ENCODE data around the gene BNIPL. TPM values are rescaled to one million over a fixed set of nuclear protein-coding genes. Genes with fewer than 3 reads are reported as not detected.

The BNIPL gene
- total and polyA plus RNA-seq, 2 of the 8 experiments (the other 6 are each of a cell fraction or from before 2014, with no cell fraction given): 2.4 to 3.3 TPM

DNA sequence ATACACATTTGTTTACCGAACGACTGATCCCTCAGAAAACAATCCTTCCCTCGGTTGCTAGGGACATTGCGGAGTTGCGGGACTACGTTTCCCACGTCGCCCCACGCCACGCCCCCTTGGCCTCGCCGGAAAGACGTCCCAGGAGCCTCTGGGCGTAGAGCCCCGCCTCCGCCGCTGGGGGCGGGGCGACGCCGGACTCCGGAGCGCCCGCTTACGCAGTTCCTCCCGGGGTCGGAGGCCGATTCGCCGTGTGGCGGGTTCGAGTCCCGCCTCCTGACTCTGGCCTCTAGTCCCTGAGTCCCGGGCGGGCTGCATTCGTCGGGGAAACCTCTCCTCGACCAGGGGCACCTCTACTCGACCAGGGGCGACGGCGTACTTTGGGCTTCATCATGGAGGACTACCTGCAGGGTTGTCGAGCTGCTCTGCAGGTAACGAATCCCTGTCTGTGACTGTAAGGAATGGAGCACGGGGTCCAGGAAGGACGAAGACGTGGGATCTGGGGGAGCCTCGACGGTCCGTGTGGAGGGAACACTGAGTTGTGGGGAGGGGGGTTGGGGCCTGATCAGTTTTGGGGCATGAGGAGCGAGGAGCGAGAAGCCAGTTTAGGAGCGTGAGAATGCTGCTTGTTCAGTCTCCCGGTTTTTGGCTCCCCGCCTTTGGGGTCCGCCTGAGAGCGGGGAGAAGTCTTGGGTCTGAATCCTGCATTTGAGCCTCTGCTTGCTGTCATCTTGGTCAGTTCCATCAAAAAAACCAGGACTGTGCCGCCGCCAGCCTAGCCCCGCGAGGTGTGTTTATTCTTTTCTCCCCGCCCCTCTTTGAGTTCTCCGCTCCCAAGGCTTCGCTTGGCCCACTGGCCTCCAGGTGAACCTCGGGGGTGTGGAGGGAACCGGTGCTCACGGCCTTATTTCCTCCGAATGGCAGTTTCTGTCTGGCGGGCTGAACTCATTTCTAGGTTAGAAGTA, 27.9 kb upstream of the BNIPL start, which contains the start of gene PRUNE1:
Gene PRUNE1 (plus strand): TSS at position 206 of the 962 bp plus-strand sequence. CDS start 184 bp downstream, at position 390.
- ChIA-PET CTCF (ENCODE audit: partially characterized antibody) (no interaction called here), POLR2A (ENCODE audit: partially characterized antibody) (no interaction called here)
- Histone ChIP-seq H3K23me2 (ENCODE audit: low read depth, low read length) (peaks cover 5% of the 10 kb centered on the region), H2BK20ac (ENCODE audit: low read length) (0 out of 2 replicates have a peak within 1 kb of the TSS, but pooled peaks have one; percentile 3), H4K91ac (replicated peaks; ENCODE audit: insufficient read length, low read length) (peak within 1 kb of the TSS; percentile 12), H3K27ac (ENCODE audit: low read depth, low read length) (peak within 1 kb of the TSS; percentile 53), H3K4ac (replicated peaks; ENCODE audit: insufficient read length, low read depth, low read length) (no peak within 1 kb of the TSS), H3K4me2 (ENCODE audit: insufficient read depth in 1 of 2, low read depth in 2 of 2, low read length in 2 of 2) (peak within 1 kb of the TSS; percentile 66 to 87), H3K56ac (replicated peaks; ENCODE audit: insufficient read length, low read depth, low read length) (no peak within 1 kb of the TSS), H4K5ac (ENCODE audit: insufficient read length, low read depth, low read length) (peak within 1 kb of the TSS; percentile 69), H4K20me1 (replicated peaks in 1 of 2; ENCODE audit: control insufficient read depth in 1 of 2, insufficient read depth in 2 of 2, low read length in 2 of 2) (no peaks in the 10 kb centered on the region), H2BK120ac (replicated peaks; ENCODE audit: low read depth, low read length) (no peak within 1 kb of the TSS), H2BK15ac (ENCODE audit: low read length) (no peak within 1 kb of the TSS; the same call in 1 of the 2 replicates), H3K4me1 (replicated peaks in 1 of 4; ENCODE audit: control insufficient read depth in 3 of 4, insufficient read depth in 4 of 4, low read length in 3 of 4) (peaks cover 9 to 12% (median 9%) of the 10 kb centered on the region in 4 experiments; a peak in 6 of 7 replicates), H3K9me3 (ENCODE audit: insufficient read depth in 2 of 2, low read depth in 1 of 2, low read length in 1 of 2) (no peaks in the 10 kb centered on the region), H3K23ac (ENCODE audit: insufficient read length) (no peak within 1 kb of the TSS), H2AFZ (ENCODE audit: low read length) (peak within 1 kb of the TSS; percentile 89), H3K4me3 (ENCODE audit: extremely low read depth in 1 of 4, insufficient read depth in 2 of 4, low read depth in 3 of 4, low read length in 4 of 4) (peak within 1 kb of the TSS; percentile 77 to 94 (median 86)), H3K14ac (ENCODE audit: insufficient read length) (no peak within 1 kb of the TSS), H3K79me2 (ENCODE audit: control insufficient read depth in 1 of 2, insufficient read depth in 2 of 2, low read length in 2 of 2) (peaks cover 0 to 5% of the 10 kb centered on the region in 2 experiments; a peak in 2 of 4 replicates), H3K18ac (ENCODE audit: extremely low read depth, low read length) (peak within 1 kb of the TSS; percentile 64; the same call in 1 of the 2 replicates), H3K79me1 (ENCODE audit: low read depth, low read length) (no peaks in the 10 kb centered on the region), H4K8ac (ENCODE audit: extremely low read depth, insufficient read depth, low read length) (peak within 1 kb of the TSS; percentile 74), H3K27me3 (replicated peaks in 1 of 4; ENCODE audit: control insufficient read depth in 3 of 4, extremely low read depth in 1 of 4, insufficient read depth in 3 of 4, low read length in 3 of 4) (no peaks in the 10 kb centered on the region), H2BK5ac (ENCODE audit: low read depth, low read length) (peak within 1 kb of the TSS; percentile 38; the same call in 1 of the 2 replicates), H3K9ac (replicated peaks in 1 of 4; ENCODE audit: extremely low read depth in 1 of 4, low read depth in 3 of 4, low read length in 3 of 4) (peak within 1 kb of the TSS; percentile 51 to 80 (median 66)), H2AK5ac (ENCODE audit: low read depth, low read length) (no peak within 1 kb of the TSS; the same call in 1 of the 2 replicates), H2BK12ac (ENCODE audit: low read depth, low read length) (peak within 1 kb of the TSS; percentile 33), H3K36me3 (ENCODE audit: control insufficient read depth in 2 of 4, insufficient read depth in 4 of 4, low read length in 3 of 4) (no peaks in the 10 kb centered on the region)
- FAIRE-seq (peak; percentile 7), DNase-seq (ENCODE audit: low read depth in 1 of 2, low spot score in 2 of 2) (peak; percentile 91 to 97)
- 2% methylated on average over 69 of the region's 69 CpGs; no CpG with 5 or more reads in 1 of the 2 experiments for WGBS, 2 experiments (ENCODE audit: extremely low coverage in 1 of 2, insufficient coverage in 1 of 2, insufficient read length in 1 of 2, insufficient replicate concordance in 2 of 2, low coverage in 1 of 2, low lambda C conversion rate in 2 of 2, missing lambda C conversion rate in 1 of 2)
- peak; percentile 51 for TF ChIP-seq SIX5 (IDR thresholded peaks at IDR 0.05; ENCODE audit: low read depth, low read length)
- TF ChIP-seq BRCA1 (IDR thresholded peaks at IDR 0.05; ENCODE audit: low read depth, low read length): no peak
- peak; percentile 45 for TF ChIP-seq TBP (IDR thresholded peaks at IDR 0.05; ENCODE audit: low read depth, low read length)
- no peak for TF ChIP-seq BCL11A (IDR thresholded peaks at IDR 0.05; ENCODE audit: low read depth in 2 of 2, low read length in 2 of 2)
- no peak for TF ChIP-seq CBX8 (IDR thresholded peaks at IDR 0.05; ENCODE audit: borderline replicate concordance, low read depth, low read length)
- TF ChIP-seq RNF2 (IDR thresholded peaks at IDR 0.05; ENCODE audit: borderline replicate concordance, low read depth, low read length, missing control alignments, poor library complexity, severe bottlenecking): no peak
- no peak for TF ChIP-seq TAF7 (optimal IDR thresholded peaks at IDR 0.05; ENCODE audit: borderline replicate concordance, low read depth, low read length)
- no peak for TF ChIP-seq POU5F1 (IDR thresholded peaks at IDR 0.05; ENCODE audit: low read depth, low read length)
- peak; percentile 50; the same call in 1 of the 2 replicates for TF ChIP-seq KDM1A (IDR thresholded peaks at IDR 0.05; ENCODE audit: borderline replicate concordance, low read length)
- TF ChIP-seq TCF12 (IDR thresholded peaks at IDR 0.05; ENCODE audit: low read depth, low read length): no peak
- no peak for TF ChIP-seq SP4 (IDR thresholded peaks at IDR 0.05; ENCODE audit: low read length)
- no peak for TF ChIP-seq SP2 (IDR thresholded peaks at IDR 0.05; ENCODE audit: low read length)

All from H1 (cell line).